ENCODE data around the gene EXOSC5.
"Not testable (repeated sequence)": the region's sequence is repeated elsewhere in the genome, so short reads cannot be mapped to it uniquely, and the experiment has no call there.

- TF ChIP-seq, protein P1, sequence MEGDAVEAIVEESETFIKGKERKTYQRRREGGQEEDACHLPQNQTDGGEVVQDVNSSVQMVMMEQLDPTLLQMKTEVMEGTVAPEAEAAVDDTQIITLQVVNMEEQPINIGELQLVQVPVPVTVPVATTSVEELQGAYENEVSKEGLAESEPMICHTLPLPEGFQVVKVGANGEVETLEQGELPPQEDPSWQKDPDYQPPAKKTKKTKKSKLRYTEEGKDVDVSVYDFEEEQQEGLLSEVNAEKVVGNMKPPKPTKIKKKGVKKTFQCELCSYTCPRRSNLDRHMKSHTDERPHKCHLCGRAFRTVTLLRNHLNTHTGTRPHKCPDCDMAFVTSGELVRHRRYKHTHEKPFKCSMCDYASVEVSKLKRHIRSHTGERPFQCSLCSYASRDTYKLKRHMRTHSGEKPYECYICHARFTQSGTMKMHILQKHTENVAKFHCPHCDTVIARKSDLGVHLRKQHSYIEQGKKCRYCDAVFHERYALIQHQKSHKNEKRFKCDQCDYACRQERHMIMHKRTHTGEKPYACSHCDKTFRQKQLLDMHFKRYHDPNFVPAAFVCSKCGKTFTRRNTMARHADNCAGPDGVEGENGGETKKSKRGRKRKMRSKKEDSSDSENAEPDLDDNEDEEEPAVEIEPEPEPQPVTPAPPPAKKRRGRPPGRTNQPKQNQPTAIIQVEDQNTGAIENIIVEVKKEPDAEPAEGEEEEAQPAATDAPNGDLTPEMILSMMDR (conservative IDR thresholded peaks at IDR 0.05; ENCODE audit: low read depth, low read length): not testable (repeated sequence)
- TF ChIP-seq EZH2 (IDR thresholded peaks at IDR 0.05; ENCODE audit: borderline replicate concordance, low read depth, low read length, poor library complexity, severe bottlenecking): not testable (repeated sequence)
These were observed 38.2 kb upstream of the EXOSC5 start for GRCh38 chr19:41435376-41435775.
